DLD1 (cell line): ENCODE data around the gene LRRC2.

ENCODE experiments used
- in situ Hi-C: cut with HindIII; loops from 2 replicates; pipeline ENCODE4 v1.10.0; 2017; ENCODE audit warnings: low sequenced_read_pairs

LRRC2 gene

DNA sequence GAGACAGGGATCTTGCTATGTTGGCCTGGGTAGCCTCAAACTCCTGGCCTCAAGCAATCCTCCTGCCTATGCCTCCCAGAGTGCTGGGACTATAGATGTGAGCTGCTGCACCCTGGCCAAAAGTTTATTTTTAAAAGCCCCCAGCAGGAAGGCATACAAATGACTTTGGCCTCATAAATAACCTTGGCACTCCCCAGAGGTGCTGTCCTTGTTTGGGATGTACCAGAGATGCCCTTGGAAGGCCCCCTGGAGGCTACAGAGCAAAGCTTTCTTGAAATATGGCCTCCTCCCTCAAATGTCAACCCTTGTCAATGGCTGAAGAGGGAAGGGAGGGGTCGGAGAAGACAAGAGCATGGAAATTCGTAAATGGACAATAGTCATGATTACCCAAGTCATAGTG, 82.3 kb downstream of the LRRC2 start:
- in situ Hi-C loops, result no loop called here

DNA sequence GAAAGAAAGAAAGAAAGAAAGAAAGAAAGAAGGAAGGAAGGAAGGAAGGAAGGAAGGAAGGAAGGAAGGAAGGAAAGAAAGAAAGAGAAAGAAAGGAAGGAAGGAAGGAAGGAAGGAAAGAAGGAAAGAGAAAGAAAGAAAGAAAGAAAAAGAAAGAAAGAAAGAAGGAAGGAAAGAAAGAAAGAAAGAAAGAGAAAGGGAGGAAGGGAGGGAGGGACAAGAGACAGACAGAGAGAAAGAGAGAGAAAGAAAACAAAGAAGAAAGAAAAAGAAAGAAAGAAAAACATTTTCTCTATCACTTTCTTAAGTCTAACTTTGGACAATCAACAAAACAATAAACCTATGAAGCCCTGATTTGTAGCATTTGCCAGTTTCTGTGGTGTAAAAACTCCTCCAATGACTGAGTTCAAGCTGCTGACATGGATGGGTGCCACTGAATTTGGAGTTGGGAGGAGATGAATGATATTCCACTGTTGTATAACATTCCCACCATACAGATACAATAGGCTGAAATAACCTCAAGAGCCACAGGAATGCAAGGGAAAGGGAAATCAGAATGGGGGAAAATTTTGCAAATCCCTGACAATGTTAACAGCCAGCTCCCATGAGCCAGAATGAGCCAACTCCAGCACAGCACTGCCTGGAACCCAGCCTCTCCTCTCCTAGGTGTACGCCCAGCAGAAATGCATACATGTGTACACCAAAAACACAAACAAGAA, 83.3 kb downstream of the LRRC2 start:
- in situ Hi-C loops, result no loop called here

DNA sequence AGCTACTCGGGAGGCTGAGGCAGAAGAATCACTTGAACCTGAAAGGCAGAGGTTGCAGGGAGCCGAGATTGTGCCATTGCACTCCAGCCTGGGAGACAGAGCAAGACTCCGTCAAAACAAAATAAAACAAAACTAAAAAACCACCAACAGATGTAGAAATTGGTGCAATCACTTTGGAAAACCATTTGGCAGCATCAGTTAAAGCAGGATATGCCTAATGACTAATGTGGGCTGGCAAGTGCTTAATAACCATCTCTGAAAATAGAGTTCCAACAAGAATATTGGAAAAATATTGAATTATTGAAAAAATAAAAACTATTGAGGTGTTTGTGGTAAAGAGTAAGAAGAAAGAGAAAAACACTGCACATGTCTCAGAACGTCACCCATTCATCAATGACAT, 84.5 kb downstream of the LRRC2 start:
- in situ Hi-C loops, result no loop called here

DNA sequence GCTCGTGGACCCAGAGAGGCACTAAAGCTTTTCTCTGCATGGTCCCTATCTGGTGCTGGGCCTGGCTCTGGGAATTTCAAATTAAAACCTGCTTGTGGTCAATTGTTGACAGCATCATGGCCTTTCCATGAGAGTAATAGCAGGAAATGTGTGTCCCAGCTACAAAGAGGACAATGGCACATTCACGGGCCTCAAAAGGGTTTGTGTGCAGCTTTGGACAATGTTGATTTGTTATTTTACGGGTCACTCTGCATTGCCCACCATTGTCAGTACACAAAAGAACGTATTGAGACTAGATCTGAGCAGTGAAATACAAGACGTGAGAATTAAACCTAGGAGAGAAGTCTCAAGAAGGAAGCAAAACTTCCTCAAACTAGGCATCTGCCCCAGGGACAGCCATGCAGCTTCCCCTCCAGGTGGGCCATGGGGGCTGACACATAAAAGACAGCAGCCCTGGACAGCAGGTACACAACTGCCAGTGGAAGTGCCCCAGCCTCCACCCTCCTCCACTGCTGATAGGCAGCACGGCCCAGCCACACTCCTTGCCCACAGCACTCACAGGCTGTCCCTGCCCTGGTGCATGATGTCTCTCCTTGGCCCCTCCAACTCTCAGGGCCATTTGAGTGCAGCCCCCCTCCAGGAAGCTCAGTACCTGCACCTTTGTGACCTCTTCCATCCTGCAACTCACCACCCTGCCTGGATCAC, 85.5 kb downstream of the LRRC2 start:
- in situ Hi-C loops, result no loop called here

DNA sequence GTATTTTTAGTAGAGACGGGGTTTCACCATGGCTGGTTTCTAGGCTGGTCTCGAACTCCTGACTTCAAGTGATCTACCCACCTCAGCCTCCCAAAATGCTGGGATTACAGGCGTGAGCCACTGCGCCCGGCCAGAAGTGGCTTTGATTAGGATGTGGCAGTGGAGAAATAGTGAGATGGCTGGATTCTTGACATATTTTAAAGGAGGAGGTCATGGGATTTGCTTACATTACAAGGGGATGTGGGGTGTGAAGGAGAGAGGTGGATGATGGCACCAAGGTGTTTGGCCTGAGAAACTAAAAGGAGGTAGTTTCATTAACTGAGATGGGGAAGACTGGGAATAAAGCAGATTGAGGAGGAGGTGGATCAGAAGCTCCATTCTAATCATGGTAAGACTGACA, 86.4 kb downstream of the LRRC2 start:
- in situ Hi-C loops, result no loop called here

DNA sequence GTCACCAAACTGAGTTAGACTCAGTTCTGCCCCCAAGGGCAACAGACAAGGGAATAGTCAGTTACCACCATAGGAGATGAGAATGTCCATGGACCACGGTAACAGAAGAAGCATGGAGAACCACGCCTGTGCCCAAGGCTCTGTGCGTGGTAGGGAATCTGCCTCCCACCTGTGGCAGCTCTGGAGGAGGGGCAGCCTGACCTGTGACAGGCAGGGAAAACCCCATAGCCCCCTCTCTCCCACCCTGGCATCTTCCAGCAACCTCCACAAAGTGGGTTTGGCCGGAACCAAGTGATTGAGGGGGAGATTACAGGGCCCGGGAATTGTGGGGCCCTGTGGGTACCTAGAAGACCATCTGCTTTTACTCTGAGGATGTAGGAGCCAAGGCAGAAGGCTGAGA, 87.1 kb downstream of the LRRC2 start:
- in situ Hi-C loops, result no loop called here

DNA sequence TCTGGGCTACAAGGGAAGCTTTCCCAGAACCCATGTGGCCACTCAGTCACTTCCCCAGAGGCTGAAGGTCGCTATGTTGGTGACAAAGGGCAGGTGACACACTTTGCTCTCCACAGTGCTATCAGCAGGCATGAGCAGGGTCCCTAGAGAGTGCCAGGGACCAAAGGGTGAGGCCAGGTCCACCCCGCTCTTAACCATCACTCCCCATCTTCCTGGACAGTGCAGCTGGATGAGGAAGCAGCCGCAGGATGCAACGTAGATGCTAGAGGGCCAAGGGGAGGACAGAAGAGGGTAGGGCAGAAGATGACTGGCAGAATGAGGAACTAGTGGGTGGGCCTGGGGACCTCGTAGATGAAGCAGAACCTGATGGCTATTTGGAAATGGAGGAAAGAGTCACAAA, 87.8 kb downstream of the LRRC2 start:
- in situ Hi-C loops, result no loop called here

DNA sequence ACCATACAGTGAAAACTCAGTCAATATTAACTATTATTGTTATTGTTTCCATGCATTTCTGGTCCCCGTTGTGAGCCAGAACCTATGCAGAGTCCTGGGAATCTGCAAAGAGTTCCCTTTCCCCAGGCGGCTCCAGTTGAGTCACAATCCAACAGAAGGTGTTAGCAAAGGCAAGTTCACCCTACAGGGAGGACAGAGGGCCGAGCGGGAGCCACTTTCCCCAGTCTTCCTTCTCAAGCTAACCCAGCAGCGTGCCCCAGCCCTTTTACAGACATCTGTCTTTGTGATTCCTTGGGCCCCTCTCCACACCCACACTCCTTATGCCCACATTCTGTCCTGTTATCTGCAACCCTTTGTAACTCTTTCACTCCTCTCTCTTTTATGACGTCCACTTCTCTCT, 88.3 kb downstream of the LRRC2 start:
- in situ Hi-C loops, result no loop called here

DNA sequence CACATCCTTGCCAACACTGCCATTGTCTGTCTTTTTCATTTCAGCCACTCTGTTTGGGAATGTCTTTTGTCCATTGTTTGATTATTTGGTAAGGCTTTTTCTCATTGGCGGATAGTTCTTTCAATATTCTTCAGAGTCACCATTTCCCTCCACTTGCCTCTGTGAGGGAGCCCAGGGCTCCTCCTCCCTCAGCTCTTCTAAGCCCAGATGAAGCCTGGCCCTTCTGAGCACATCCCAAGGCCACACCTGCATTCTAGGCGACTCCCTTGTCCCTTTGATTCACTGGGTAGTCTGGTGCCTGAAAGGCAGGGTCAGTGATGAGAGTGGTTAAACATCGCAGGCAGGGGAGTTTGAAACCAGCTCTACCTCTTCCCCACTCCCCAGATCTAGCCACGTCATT, 89.0 kb downstream of the LRRC2 start:
- in situ Hi-C loops, result no loop called here

DNA sequence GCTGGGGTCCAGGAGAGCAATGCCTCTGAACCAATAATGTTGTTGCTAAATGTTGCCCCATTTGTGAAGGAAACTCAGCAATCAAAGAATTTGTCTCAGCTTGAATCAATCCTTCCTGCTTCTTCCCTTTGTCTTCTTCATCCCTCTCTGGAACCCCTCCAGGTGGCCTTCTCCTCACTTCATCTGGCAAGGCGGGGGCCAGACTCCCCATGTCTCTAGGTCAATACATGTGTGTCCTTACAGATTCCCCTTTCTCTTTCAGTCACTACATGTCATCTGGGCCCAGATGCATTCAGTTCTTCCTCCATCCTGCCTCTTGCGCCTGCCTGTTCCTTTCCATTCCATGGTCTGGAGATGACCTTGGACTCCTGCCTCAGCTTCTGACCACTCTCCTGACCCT, 93.4 kb downstream of the LRRC2 start:
- in situ Hi-C loops, result no loop called here

DNA sequence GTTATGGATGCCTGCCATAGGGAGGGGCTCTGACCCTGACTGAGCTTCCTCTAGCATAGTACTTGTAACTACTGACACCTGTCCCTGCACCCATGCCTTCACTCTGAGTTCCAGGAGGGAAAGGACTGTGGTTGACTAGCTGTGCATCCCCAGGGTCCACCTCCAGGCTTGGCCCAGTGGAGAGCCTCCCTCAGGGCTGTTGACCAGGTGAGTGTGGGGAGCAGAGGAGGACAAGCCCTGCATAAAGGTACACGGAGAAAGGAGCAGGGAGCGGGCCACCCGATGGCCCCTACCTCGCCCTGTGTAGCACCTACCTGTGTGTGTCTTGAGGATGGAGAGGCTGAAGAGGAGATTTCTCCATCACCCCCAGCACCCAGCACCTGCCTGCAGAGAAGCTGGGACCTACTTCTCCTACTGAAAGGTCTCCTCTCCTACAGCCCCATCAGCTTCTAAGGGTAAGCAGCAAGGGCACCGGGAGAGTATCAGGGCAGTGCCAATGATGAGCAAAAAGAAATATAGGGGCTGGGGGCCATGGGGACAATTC, 94.7 kb downstream of the LRRC2 start:
- in situ Hi-C loops, result no loop called here

DNA sequence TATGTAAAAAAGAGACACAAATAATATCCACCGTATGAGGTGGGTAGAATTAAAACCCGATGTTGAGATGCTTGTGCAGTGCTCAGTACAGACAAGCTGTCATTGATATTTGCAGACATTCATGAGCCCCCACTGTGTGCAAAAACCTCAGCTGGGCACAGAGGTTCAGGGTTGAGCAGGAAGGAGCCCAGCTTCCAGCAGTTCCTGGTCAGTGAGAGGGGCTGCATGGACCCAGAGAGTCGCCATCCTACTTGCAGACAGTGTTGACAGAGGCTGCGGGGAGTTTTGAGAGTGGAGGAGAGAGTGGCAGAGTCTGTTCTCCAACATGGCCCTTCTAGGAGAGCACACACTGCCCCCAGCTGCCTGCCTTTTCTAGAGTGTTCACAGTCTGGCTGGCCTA, 95.3 kb downstream of the LRRC2 start:
- in situ Hi-C loops, result no loop called here

DNA sequence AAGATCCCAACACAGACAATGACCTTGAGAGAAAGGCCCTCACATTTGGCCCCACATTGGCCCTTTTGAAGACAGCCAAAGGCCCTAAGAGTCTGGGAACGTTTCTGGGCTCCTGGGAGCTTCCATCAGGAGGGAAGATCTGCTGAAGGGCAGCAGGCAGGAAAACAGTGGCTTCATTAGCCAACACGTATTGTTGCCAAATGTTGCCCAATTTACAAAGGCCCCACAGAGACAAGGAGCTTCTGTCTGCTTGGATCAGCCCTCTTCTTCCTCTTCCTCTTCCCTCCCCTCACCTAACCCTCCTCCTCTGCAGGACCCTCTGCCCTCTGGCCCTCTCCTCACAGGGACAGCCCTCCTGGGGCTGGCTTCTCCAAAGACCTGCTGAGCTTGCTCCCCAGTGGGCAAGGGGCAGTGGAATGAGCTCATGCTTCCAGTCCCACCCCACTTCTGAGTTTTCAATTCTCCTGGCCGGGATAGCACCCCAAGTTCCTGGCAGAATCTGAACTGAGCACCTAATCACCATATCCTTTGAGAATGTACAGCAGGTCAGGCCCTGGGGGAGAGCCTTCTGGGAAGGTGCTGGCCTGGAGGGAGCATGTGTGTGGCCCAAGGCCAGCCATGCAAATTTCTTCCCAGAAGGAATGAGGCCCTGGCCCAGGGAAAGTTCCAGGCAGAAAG, 96.3 kb downstream of the LRRC2 start:
- in situ Hi-C loops, result no loop called here

DNA sequence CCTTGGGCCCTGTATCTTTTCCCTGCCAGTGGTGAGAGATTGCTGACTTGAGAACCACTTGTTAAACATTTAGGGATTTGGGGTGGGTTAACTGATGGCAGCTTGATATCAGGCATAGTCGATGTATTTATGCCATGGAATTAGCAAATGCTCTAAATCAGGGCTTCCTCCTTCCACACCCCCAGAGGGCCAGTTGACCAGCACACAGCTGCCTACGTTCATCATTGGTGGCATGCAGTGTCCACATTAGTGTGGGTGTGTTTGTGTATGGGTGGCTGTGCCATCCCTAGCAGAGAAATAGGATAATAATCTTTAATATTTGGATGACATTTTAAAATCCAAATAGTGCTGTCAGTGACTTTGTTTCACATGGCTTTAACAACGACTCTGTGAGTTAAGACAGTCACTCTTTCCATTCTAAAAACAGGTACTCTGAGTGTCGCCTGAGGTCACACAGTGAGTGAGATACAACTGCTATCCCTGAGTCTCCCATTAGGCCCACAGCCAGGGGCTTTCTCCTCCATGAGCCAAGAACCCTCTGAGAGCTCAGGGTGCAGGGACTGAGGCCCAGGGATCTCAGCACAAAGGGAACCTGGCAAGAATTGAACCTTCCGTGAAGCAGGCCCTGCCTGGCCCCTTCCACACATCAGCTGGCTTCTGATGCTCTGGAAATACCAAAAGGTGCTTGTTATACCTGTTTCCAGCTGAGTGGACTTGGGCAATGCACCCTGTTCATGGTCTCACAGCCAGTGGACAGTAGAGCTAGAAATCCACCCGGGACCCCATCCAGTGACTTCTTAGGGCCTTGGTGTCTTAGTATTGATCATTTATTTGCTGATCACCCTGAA, 97.1 kb downstream of the LRRC2 start:
- in situ Hi-C loops, result no loop called here

DNA sequence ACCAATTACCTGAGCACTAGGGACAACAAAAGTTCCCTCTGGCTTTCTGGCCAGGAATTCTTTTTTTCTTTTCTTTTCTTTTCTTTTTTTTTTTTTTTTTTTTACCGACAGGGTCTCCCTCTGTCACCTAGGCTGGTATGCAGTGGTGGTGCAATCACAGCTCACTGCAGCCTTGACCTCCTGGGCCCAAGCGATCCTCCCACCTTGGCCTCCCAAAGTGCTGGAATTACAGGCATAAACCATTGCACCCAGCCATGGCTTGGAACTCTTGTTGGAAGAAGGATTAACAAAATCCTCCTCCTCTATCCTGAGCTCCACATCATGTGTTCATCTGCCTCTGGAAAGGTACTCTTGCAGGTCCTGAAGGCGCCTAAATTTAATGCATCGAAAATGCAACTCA, 98.5 kb downstream of the LRRC2 start:
- in situ Hi-C loops, result no loop called here

DNA sequence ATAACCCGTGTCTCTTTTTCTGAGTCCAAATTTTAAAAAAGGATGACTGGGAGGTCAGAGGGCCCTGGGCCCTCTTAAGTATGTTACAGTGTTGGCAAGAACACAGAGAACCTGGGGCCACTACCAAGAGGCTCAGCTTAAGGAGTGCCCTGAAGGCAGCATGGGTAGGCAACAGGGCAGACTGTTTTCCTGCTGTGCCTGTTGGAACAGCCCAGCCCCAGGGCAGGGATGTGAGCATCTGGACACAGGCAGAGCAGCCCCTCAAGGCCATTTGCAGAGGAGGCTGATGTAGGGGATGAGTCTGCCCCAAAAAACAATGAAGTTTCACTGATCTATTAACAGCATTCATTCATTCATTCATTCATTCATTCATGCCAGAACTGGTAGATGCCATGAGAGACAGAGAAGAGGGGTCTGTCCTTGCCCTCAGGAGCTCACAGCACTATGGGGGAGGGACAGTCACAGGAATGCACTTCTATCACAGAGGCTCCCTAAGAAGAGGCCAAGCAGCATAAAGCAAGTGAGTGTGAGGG, 99.2 kb downstream of the LRRC2 start:
- in situ Hi-C loops, result no loop called here

DNA sequence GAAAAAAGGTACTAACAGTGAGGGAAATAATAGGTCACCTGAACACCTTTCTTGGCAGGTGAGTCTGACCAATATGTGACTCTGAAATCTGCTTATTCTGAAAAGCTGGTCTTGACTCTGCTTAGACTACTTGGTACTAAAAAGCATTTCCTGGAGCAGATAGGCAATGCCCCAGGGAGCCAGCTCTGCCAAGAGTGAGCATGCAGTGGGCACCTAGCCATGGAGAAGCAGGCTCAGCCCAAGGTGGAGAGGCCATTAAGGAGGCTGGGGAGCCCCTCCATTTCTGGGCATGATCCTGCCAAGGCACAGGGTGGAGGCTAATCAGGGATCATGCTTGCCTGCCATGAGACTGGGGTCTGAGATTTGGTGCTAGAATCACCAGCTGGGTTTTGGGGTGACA, 99.8 kb downstream of the LRRC2 start:
- in situ Hi-C loops, result no loop called here
